Stimulated activated CD8-positive, alpha-beta memory T cell treated with anti-CD3 and anti-CD28 coated beads, Interleukin-2, amount 100 ng/mL, for 1 hour (primary cell): ENCODE measurements around the gene MAFF.

ENCODE experiments used
- DNase-seq, 2 donors: peaks; one replicate each; pipeline ENCODE4 v3.0.0-alpha.2; 2020; ENCODE audit warnings: low read depth in 2 of 2

MAFF gene

DNA sequence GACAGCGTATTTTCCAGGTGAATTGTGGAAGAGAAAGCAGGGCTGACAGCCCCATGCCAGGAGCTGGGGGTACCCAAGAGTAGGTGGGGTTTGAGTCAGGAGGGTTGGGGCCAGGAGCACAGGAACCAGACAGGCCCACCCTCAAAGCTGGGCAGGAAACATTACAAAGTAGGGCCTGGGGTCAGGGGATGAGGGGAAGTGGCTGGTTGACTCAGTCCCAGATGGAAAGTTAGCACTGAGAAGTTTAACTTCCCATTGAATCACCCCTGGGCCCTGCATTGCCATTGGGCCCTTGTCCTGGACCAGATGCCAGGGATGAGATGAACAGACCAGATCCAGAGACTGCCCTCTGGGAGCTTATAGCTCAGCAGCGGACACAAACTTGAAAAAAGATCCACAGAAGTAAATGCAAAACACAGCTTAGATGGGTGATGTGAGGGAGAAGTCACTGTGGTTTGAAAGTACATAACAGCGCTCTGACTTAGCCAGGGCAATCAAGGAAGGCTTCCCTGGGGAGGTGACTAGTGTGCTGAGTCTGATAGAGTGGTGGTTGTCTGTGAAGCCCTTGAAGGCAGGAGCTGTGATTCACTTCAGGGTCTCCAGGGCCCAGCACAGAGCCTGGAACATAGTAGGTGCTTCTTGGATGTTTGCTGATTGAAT lies 2.2 kb downstream of the MAFF start:
- DNase-seq = no peak

- no peak for DNase-seq
These were observed 3.0 kb downstream of the MAFF start for GRCh38 chr22:38204784-38205183.

GRCh38 chr22:38205261-38206128 lies 3.7 kb downstream of the MAFF start:
- DNase-seq = no peak

GRCh38 chr22:38207898-38208432 lies 6.2 kb downstream of the MAFF start:
- no peak for DNase-seq

DNA sequence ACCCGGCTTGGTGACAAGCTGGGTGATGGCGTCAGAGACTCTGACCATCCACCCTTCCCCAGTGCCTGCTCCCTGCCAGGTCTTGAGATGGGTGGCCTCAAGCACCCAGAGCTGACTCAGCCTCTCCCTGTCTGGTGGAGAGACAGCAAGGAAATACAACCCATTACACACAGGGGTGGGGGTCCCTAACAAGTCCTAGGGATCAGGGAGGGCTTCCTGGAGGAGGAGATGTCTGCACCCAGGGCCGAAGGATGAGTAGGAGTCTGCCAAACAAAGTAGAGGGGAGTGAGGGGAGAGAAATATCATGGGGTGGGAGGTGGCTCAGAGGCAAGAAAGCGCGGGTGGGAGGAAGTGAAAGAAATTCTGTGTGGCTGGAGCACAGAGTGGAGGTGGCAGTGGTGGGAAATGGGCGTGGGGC lies 6.8 kb downstream of the MAFF start:
- DNase-seq = no peak

DNA sequence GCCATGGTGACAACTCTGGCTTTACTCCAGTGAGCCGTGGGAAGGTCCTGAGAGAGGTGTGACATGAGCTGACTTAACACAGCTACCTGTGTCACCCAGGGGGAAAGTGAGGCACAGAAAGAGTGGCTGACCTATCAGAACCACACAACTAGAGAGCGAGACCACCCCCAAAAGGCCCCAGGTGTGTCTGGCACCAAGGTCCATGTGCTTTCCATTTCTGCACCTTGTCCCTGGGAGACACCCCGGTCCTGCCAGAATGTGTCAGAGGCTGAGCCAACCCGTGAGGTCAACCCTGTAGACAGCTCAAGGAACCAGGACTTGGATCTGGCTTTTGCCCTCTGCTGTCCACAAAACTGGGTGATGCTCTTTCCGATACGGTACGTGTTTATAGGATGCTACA lies 9.8 kb downstream of the MAFF start:
- no peak for DNase-seq

- DNase-seq = no peak
These were observed 10.6 kb downstream of the MAFF start for GRCh38 chr22:38212442-38212841.

DNA sequence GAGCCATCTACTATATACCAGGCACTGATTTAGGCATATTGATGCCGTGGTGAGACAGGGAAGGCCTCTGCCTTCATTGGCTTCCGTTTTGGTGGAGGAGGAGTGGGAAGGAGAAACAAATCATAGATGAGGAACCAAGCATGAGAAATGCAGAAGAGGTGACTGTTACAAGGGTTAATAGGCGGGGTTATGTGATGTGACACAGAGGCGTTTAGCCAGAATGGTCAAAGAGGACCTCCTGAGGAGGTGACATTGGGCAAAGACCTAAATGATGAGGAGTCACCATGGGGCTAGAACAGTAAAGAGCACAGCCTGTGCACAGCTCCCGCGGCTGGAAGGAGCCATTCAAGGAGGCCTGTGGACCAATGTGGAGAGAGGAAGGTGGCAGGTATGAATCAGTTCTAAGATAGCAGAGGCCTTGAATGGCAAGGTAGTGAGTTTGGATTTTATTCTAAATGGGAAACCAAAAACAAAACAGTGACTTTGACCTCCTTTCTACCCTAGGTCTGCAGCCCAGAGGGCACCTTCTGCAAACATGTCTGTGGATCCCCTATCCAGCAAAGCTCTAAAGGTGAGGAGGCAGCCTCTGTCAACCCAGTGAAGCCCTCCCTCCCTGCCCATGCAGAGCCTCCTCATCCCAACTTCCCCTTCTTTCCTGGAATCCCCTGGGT lies 11.7 kb downstream of the MAFF start:
- no peak for DNase-seq

- no peak for DNase-seq
These were observed 12.2 kb downstream of the MAFF start for GRCh38 chr22:38213990-38214301.

DNA sequence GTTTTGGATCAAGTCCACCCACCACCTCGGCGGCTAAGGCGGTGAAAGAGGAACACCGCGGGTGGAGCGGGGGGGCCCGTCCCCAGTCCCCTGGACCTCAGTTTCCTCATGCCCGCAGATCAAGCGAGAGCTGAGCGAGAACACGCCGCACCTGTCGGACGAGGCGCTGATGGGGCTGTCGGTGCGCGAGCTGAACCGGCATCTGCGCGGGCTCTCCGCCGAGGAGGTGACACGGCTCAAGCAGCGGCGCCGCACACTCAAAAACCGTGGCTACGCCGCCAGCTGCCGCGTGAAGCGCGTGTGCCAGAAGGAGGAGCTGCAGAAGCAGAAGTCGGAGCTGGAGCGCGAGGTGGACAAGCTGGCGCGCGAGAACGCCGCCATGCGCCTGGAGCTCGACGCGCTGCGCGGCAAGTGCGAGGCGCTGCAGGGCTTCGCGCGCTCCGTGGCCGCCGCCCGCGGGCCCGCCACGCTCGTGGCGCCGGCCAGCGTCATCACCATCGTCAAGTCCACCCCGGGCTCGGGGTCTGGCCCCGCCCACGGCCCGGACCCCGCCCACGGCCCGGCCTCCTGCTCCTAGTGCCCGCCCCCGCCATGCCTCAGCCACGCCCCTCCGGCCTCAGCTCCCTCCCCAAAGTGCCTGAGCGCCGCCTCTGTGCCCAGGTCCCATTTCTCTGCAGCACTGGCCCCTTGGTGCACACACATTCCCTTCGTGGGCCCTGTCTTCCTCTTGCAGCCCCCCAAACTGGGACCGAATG lies 12.7 kb downstream of the MAFF start:
- DNase-seq = peak; percentile 25 to 48

DNA sequence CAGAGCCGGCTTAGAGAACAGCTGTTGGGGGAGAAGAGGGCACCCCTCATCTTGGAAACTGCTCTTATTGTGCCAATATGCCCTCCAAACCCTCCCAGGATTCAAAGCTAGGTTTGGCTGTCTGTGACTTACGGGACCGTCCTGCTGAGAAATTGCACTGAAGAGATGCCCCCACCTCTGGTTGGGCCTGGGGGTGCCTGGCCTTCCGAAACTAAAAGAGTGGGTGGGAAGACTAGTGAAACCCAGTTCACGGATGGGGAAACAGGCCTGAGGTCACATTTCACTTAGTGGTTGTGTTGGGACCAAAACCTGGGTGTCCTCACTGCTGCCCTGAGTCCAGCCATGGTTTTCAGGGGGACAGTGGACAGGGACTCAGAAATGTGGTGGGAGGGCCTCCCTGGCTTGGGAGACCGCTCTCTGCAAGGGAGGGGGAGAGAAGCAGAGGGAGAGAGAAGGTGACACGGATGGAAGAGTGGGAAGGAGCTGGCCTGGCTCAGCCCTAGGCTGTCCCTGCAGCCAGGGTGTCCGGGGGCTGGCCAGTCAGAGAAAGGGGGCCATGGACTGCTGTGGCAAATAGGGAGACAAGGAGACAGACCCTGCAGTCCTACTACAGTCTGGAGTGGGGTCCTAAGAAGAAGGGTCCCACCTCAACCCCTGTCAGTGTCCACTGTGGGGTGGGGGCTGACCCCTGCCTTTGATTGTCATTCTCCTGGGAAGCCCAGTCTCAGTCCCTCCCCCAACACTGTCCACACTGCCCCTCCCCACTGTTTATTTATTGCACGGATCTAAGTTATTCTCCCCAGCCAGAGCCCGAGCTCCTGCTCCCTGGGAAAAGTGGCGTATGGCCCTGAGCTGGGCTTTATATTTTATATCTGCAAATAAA lies 13.6 kb downstream of the MAFF start:
- no peak for DNase-seq

- no peak for DNase-seq
These were observed 17.1 kb downstream of the MAFF start for GRCh38 chr22:38218661-38219622.

DNA sequence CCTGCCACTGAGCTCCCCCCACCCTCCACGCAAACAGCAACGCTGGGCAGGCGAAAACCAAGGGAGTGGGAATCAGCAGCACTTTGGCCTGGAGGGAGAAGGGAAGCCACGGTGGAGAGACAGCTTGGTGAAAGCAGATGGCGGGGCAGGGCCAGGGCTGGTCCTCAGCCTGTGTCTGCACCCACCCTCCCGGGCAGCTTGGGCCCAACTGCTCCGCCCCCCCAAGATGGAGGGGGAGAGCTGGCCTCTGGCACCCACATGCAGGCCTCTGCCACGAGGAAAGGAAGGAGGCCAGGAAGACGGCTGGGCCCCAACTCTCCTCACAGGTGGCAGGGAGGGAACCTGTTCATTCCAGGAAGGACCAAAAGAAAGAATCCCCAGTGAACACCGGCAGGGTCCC lies 17.8 kb downstream of the MAFF start:
- no peak for DNase-seq

DNA sequence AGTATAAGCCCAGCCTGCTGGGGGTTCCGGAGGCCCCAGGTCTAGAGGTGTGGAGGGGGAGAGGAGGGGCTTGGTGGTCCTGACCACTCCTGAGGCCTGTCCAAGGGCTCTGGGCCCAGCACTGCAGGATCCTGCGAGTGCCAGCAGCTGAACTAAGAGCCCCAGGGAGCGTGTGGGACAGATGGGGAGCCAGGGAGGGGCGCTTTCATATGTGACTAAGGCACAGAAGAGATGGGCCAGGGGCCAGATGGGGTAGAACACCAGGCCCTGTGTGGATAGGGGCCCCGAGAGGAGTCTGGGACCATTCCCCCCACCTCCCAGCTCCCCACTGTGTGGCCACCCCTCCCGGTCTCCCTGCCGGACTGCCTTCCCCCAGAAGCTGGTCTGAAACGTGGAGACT lies 18.4 kb downstream of the MAFF start:
- DNase-seq = no peak

DNA sequence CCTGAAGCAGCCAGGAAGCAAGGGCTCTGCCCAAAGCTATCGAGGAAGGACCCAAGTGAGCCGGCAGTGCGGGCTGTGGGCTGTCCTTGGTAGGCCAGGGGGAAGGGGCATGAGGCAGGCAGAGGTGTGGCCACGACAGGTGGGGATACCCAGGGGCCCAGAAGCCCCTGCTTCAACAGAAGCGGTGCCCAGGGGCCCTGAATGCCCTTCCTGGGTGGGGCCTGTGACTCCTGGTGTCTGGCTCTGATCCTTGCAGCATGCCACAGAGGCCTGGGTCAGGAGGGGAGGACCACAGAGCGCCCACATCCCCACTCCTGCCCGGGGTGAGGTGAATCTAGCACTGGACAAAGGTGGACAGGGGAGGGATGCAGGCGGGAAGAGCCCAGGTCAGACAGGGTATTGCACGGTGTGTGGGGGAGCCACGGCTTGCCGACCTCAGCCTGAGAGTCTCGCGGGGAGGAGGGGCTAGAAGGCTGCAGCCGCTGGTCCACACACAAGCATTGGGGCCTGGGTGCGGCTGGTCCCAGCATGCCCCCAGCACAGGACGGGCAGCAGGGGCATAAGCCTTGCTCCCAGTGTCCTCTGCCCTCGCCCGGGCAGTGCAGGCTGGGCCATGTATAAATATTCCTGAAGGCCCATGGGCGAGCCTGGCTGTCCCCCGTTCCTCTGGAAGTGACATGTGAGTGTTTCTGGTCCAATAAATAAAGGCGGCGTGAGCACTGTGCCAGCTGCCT lies 19.0 kb downstream of the MAFF start:
- no peak for DNase-seq

DNA sequence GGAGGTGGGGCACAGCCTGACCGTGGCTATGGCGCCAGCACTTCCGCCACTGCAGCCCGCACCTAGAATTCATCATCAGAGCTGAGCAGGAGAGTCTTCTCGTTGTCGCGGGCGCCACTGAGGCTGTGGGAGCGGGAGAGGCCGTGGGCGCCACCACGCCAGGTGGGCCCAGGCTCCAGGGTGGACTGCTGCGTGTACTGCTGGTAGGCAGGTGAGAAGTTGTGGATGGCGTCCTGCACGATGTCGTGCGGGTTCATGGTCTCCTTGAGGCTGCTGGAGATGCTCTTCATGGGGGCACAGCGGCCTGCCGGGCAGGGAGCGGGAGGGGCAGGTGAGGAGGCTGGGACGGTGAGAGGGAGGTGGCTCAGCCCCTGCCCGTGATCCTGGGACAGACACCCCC lies 19.6 kb downstream of the MAFF start:
- no peak for DNase-seq

- no peak for DNase-seq
These were observed 20.4 kb downstream of the MAFF start for GRCh38 chr22:38221908-38222796.

GRCh38 chr22:38222797-38223119 lies 21.0 kb downstream of the MAFF start:
- no peak for DNase-seq
